GM12878 (cell line): ENCODE measurements around the gene EPB41L1. TPM values are rescaled to one million over a fixed set of nuclear protein-coding genes. Genes with fewer than 3 reads are reported as not detected.

Source experiments
- ATAC-seq: fragments of 200-7000 bp; cut with Tn5 transposase; 3 replicates; pipeline ENCODE4 v1.9.1; 2020; ENCODE audit warnings: mild to moderate bottlenecking, moderate library complexity
- BruUV-seq: library from RNA; stranded (reverse); fragments of 400-500 nt; replicated peaks from 2 replicates; lab custom pipeline; 2021; lab: Mats Ljungman, UMichigan
- CTCF ChIA-PET: fragments of 300-600 bp; sonication (Branson Sonifier 250); formaldehyde crosslinking; extraction: SDS; loops from one replicate; lab custom pipeline; 2021; ENCODE audit warnings: inconsistent platforms; lab: Yijun Ruan, JAX
- POLR2A ChIA-PET: fragments of 350-600 bp; formaldehyde crosslinking; extraction: SDS; loops from one replicate; lab custom pipeline; 2021; ENCODE audit warnings: inconsistent platforms; lab: Charles Lee
- RAD21 ChIA-PET: fragments of 300-600 bp; sonication (Branson Sonifier 250); formaldehyde crosslinking; loops from one replicate; lab custom pipeline; 2023; ENCODE audit warnings: antibody characterized with exemption; ENCODE audit not compliant: unreplicated experiment; lab: Charles Lee
- SMC1A ChIA-PET: fragments of 300-600 bp; sonication (Branson Sonifier 250); formaldehyde crosslinking; loops from one replicate; lab custom pipeline; 2023; ENCODE audit not compliant: unreplicated experiment, uncharacterized antibody; lab: Charles Lee
- DNase-seq: peaks from one replicate; pipeline ENCODE4 v3.0.0-alpha.2; 2011; ENCODE audit warnings: low read depth, low spot score
- FAIRE-seq: peaks from 3 replicates; lab custom pipeline; 2011; peaks lifted over from hg19 to GRCh38; lab: Jason Lieb, UNC
- H2AFZ ChIP-seq: 2 replicates; pipeline ENCODE4 v1.6.0; 2011; ENCODE audit warnings: low read depth, low read length, control low read depth; ENCODE audit not compliant: control insufficient read depth
- H3K27ac ChIP-seq: 2 replicates; pipeline ENCODE4 v1.5.1; 2011; ENCODE audit warnings: control low read depth; ENCODE audit not compliant: control insufficient read depth, insufficient read depth
- H3K27me3 ChIP-seq, 2 experiments: replicated peaks in 1 of 2; 2 replicates each; pipeline versions ENCODE4 v1.6.0 to v1.6.1; 2011; ENCODE audit warnings: low read length in 1 of 2; ENCODE audit not compliant: control insufficient read depth in 2 of 2, insufficient read depth in 2 of 2
- H3K36me3 ChIP-seq, 2 experiments: 2 replicates each; pipeline ENCODE4 v1.5.1; 2011; ENCODE audit warnings: low read length in 1 of 2; ENCODE audit not compliant: control insufficient read depth in 2 of 2, insufficient read depth in 2 of 2
- H3K4me1 ChIP-seq: 2 replicates; pipeline ENCODE4 v1.6.1; 2011; ENCODE audit warnings: mild to moderate bottlenecking, low read length, moderate library complexity, mixed read lengths; ENCODE audit not compliant: control insufficient read depth, insufficient read depth
- H3K4me2 ChIP-seq: 2 replicates; pipeline ENCODE4 v1.6.0; 2011; ENCODE audit warnings: control low read depth; ENCODE audit not compliant: control insufficient read depth, insufficient read depth
- H3K4me3 ChIP-seq: fragments of 200-600 bp; sonication (generic); 2 replicates; pipeline ENCODE4 v1.5.1; 2016
- H3K79me2 ChIP-seq: 2 replicates; pipeline ENCODE4 v1.6.0; 2011; ENCODE audit warnings: low read length; ENCODE audit not compliant: control insufficient read depth, insufficient read depth
- H3K9ac ChIP-seq: 2 replicates; pipeline ENCODE4 v1.8.0; 2011; ENCODE audit warnings: low read length, control low read depth, mixed read lengths; ENCODE audit not compliant: control insufficient read depth, insufficient read depth
- H3K9me3 ChIP-seq: replicated peaks from 3 replicates; pipeline ENCODE4 v1.5.1; 2011; ENCODE audit warnings: mild to moderate bottlenecking, low read length; ENCODE audit not compliant: control insufficient read depth, insufficient read depth
- H4K20me1 ChIP-seq: 2 replicates; pipeline ENCODE4 v1.6.0; 2011; ENCODE audit not compliant: control insufficient read depth, insufficient read depth
- ATF2 ChIP-seq: IDR thresholded peaks from 2 replicates; pipeline ENCODE4 v1.6.1; 2012; ENCODE audit warnings: low read length, inconsistent platforms
- KLF5 ChIP-seq: fragments of 450-650 bp; IDR thresholded peaks from 2 replicates; pipeline ENCODE4 v1.6.1; 2014; ENCODE audit warnings: mild to moderate bottlenecking; ENCODE audit not compliant: partially characterized antibody
- LARP7 ChIP-seq: fragments of 450-650 bp; IDR thresholded peaks from 2 replicates; pipeline ENCODE4 v1.6.1; 2017; ENCODE audit warnings: mild to moderate bottlenecking
- MXI1 ChIP-seq: fragments of 150-350 bp; IDR thresholded peaks from 2 replicates; pipeline ENCODE4 v1.6.1; 2011; ENCODE audit warnings: low read depth, mild to moderate bottlenecking, inconsistent platforms, low read length, improper control_type of control experiment
- NR2F1 ChIP-seq: fragments of 450-650 bp; conservative IDR thresholded peaks from 2 replicates; pipeline ENCODE4 v1.6.1; 2017; ENCODE audit warnings: mild to moderate bottlenecking
- RBBP5 ChIP-seq: fragments of 200-600 bp; sonication (generic); conservative IDR thresholded peaks from 2 replicates; pipeline ENCODE4 v1.6.1; 2016
- RELA ChIP-seq: fragments of 450-650 bp; IDR thresholded peaks from 2 replicates; pipeline ENCODE4 v1.8.0; 2014; ENCODE audit warnings: borderline replicate concordance; ENCODE audit not compliant: partially characterized antibody
- SIX5 ChIP-seq: IDR thresholded peaks from 2 replicates; pipeline ENCODE4 v1.6.1; 2011; ENCODE audit warnings: mild to moderate bottlenecking, low read depth, low read length, moderate library complexity; ENCODE audit not compliant: severe bottlenecking
- STAT3 ChIP-seq: IDR thresholded peaks from 2 replicates; pipeline ENCODE4 v1.6.1; 2011; ENCODE audit warnings: low read depth, low read length, improper control_type of control experiment
- TBL1XR1 ChIP-seq: IDR thresholded peaks from 2 replicates; pipeline ENCODE4 v1.6.1; 2012; ENCODE audit warnings: low read depth, low read length, improper control_type of control experiment
- WRNIP1 ChIP-seq: IDR thresholded peaks from 2 replicates; pipeline ENCODE4 v1.6.1; 2011; ENCODE audit warnings: low read depth, low read length, improper control_type of control experiment, borderline replicate concordance
- YY1 ChIP-seq: IDR thresholded peaks from 2 replicates; pipeline ENCODE4 v1.6.1; 2011; ENCODE audit warnings: low read depth, mild to moderate bottlenecking, low read length
- ZNF217 ChIP-seq: fragments of 450-650 bp; IDR thresholded peaks from 2 replicates; pipeline ENCODE4 v1.6.1; 2017; ENCODE audit warnings: antibody characterized with exemption, mild to moderate bottlenecking
- ZNF24 ChIP-seq: fragments of 450-650 bp; IDR thresholded peaks from 2 replicates; pipeline ENCODE4 v1.6.1; 2017; ENCODE audit warnings: antibody characterized with exemption, mild to moderate bottlenecking
- ZSCAN29 ChIP-seq: fragments of 450-650 bp; IDR thresholded peaks from 2 replicates; pipeline ENCODE4 v1.6.1; 2017; ENCODE audit warnings: mild to moderate bottlenecking, moderate library complexity
- WGBS: methylation state at CpG from one replicate; pipeline ENCODE4 v1.1.6; 2016; ENCODE audit warnings: low lambda C conversion rate; ENCODE audit not compliant: insufficient replicate concordance, insufficient coverage; ENCODE audit errors: missing lambda C conversion rate; 5-methylcytosine and 5-hydroxymethylcytosine counted together
- in situ Hi-C: fragments of 300-500 bp; cut with MboI; formaldehyde crosslinking; loops from 9 replicates; pipeline ENCODE4 v1.14.3; 2018; ENCODE audit warnings: mixed read lengths
- intact Hi-C: fragments of 100-400 bp; cut with micrococcal nuclease; formaldehyde crosslinking; loops from one replicate; pipeline ENCODE4 v1.14.2; 2022; ENCODE audit not compliant: unreplicated experiment
- polyA plus RNA-seq, 11 experiments: library from polyadenylated mRNA; depleted of rRNA in 4 of 11; unstranded in 6 of 11; stranded (reverse) in 5 of 11; fragments of >200 nt; fragmentation: Nextera tagmentation in 4 of 11; fragmentation: Illumina TruSeq in 1 of 11; extraction: Ambion mirVana in 4 of 11; extraction: Trizol in 1 of 11; gene quantifications; 1 replicate in 1 of 11; 2 replicates in 10 of 11; pipeline versions ENCODE4 v1.2.1 to v1.2.3, GENCODE V29; 2011 to 2016; ENCODE audit warnings: inconsistent platforms in 2 of 11, missing spikeins in 2 of 11, low read depth in 1 of 11
- total RNA-seq, 4 experiments: library from RNA; depleted of rRNA in 3 of 4; stranded (reverse); fragments of >200 nt in 3 of 4; fragmentation: Illumina TruSeq in 1 of 4; extraction: Trizol in 1 of 4; gene quantifications; 2 replicates each; pipeline versions ENCODE4 v1.2.1 to v1.2.3, GENCODE V29; 2013 to 2021
- TF ChIP-seq, protein P1 (sequence below): IDR thresholded peaks from 2 replicates; pipeline ENCODE4 v1.6.1; 2011; ENCODE audit warnings: low read depth, low read length, improper control_type of control experiment, borderline replicate concordance
- TF ChIP-seq, protein P2 (sequence below): fragments of 450-650 bp; IDR thresholded peaks from 2 replicates; pipeline ENCODE4 v1.6.1; 2017; ENCODE audit warnings: low read depth, mild to moderate bottlenecking, moderate library complexity
- TF ChIP-seq, protein P3 (sequence below): fragments of 450-650 bp; IDR thresholded peaks from 2 replicates; pipeline ENCODE4 v1.6.1; 2016; ENCODE audit warnings: mild to moderate bottlenecking

Gene EPB41L1
- total and polyA plus RNA-seq, 10 of the 15 experiments (the other 5 are each of a cell fraction or from before 2014, with no cell fraction given) = 0.08 to 3.2 (median 0.31) TPM

DNA sequence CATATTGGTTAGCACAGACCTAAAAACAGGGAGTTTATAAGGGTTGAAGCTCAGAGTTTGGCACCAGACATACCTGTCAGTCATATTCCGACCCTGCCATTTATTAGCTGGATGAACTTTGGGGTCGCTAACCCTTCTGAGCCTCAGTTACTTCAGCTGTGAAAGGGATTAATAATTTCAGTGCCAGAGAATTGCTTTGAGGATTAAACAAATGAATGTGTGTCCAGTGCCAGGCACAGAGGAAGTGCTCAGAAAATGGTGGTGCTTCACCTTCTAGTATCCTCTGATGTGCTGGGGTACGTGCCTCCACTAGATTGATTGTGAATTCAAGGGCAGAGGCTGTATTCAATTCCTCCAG lies 4.1 kb upstream of the EPB41L1 start:
- no peak for ATAC-seq
- no peak overlapping the region for H3K27ac ChIP-seq
- no TSS peak for BruUV-seq
- H3K36me3 ChIP-seq = no peaks in the 10 kb centered on the region
- H3K4me1 ChIP-seq = peaks cover 6% of the 10 kb centered on the region; the same call in 1 of the 2 replicates
- in situ Hi-C loops = no loop called here
- no peaks in the 10 kb centered on the region for H3K79me2 ChIP-seq
- TF ChIP-seq MXI1 (no peak), KLF5 (no peak), ZNF24 (no peak), RBBP5 (no peak), NR2F1 (no peak), ZNF217 (no peak), YY1 (no peak), STAT3 (no peak), TBL1XR1 (no peak), WRNIP1 (no peak), RELA (no peak), SIX5 (no peak), ZSCAN29 (no peak), ATF2 (no peak), LARP7 (no peak)
- TF ChIP-seq, protein P1, sequence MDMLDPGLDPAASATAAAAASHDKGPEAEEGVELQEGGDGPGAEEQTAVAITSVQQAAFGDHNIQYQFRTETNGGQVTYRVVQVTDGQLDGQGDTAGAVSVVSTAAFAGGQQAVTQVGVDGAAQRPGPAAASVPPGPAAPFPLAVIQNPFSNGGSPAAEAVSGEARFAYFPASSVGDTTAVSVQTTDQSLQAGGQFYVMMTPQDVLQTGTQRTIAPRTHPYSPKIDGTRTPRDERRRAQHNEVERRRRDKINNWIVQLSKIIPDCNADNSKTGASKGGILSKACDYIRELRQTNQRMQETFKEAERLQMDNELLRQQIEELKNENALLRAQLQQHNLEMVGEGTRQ = no peak
- TF ChIP-seq, protein P2, sequence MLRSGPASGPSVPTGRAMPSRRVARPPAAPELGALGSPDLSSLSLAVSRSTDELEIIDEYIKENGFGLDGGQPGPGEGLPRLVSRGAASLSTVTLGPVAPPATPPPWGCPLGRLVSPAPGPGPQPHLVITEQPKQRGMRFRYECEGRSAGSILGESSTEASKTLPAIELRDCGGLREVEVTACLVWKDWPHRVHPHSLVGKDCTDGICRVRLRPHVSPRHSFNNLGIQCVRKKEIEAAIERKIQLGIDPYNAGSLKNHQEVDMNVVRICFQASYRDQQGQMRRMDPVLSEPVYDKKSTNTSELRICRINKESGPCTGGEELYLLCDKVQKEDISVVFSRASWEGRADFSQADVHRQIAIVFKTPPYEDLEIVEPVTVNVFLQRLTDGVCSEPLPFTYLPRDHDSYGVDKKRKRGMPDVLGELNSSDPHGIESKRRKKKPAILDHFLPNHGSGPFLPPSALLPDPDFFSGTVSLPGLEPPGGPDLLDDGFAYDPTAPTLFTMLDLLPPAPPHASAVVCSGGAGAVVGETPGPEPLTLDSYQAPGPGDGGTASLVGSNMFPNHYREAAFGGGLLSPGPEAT = no peak
- TF ChIP-seq, protein P3, sequence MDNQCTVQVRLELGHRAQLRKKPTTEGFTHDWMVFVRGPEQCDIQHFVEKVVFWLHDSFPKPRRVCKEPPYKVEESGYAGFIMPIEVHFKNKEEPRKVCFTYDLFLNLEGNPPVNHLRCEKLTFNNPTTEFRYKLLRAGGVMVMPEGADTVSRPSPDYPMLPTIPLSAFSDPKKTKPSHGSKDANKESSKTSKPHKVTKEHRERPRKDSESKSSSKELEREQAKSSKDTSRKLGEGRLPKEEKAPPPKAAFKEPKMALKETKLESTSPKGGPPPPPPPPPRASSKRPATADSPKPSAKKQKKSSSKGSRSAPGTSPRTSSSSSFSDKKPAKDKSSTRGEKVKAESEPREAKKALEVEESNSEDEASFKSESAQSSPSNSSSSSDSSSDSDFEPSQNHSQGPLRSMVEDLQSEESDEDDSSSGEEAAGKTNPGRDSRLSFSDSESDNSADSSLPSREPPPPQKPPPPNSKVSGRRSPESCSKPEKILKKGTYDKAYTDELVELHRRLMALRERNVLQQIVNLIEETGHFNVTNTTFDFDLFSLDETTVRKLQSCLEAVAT = no peak
- intact Hi-C loops = no loop called here
- no peak for DNase-seq
- peaks cover 5 to 10% of the 10 kb centered on the region in 2 experiments; a peak in 3 of 4 replicates for H3K27me3 ChIP-seq
- RAD21 ChIA-PET = no interaction called here
- SMC1A ChIA-PET = interaction anchor here (0.7 kb wide), 1 partner anchor 94 kb away, joined by 3 read pairs; no protein-coding TSS in a partner anchor
- H3K9me3 ChIP-seq = no peaks in the 10 kb centered on the region
- H2AFZ ChIP-seq = no peak overlapping the region
- H3K4me3 ChIP-seq = no peak overlapping the region
- POLR2A ChIA-PET = no interaction called here
- H3K4me2 ChIP-seq = no peak overlapping the region
- WGBS = 28% methylated on average over 3 of the region's 3 CpGs
- no peak for FAIRE-seq
- H4K20me1 ChIP-seq = no peaks in the 10 kb centered on the region
- H3K9ac ChIP-seq = no peak overlapping the region
- CTCF ChIA-PET = interaction anchor here (1.2 to 22.3 kb wide), 3 partner anchors 12 to 157 kb away, joined by 4 to 717 read pairs (median 4); no protein-coding TSS in a partner anchor
